ENCODE results near the gene AGPAT4.

The AGPAT4 gene

DNA sequence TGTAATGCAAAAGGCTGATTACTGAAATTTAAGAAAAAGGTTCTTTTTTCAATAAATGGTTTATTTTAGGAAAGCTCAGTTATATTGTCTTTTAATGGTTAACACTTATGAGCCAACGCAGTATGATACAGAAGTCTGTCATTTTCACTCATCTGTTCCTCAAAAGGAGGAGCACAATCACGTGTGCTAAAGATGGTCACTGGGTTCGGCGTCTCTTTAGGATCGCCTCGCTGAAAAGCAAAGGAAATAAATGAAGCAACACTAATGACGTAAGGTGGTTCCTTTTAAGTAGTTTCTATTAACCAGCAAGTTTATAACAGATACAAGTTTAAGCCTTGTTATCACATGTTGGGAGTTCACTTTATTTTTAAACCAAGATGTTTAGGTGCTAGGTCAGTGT, 156.6 kb downstream of the AGPAT4 start:
- H3K4me3 ChIP-seq (ENCODE audit: low read length, poor library complexity, severe bottlenecking), result no peak overlapping the region
- no peaks in the 10 kb centered on the region for H3K9me3 ChIP-seq (ENCODE audit: insufficient read depth, low read depth, low read length)
- H2AFZ ChIP-seq (ENCODE audit: low read length), result no peak overlapping the region
- no peaks in the 10 kb centered on the region for H3K79me2 ChIP-seq (ENCODE audit: insufficient read depth, low read length)
- no peak overlapping the region for H3K9ac ChIP-seq (ENCODE audit: low read depth, low read length, poor library complexity, severe bottlenecking)
- H3K4me1 ChIP-seq (ENCODE audit: insufficient read depth, low read length, poor library complexity, severe bottlenecking), result no peaks in the 10 kb centered on the region
- no peak overlapping the region for H3K4me2 ChIP-seq (ENCODE audit: low read depth, low read length, poor library complexity, severe bottlenecking)
- no peaks in the 10 kb centered on the region for H4K20me1 ChIP-seq (ENCODE audit: insufficient read depth, low read length, poor library complexity, severe bottlenecking)
- H3K36me3 ChIP-seq (ENCODE audit: insufficient read depth, low read length), result peaks cover 57% of the 10 kb centered on the region
- no peaks in the 10 kb centered on the region for H3K9me2 ChIP-seq (replicated peaks; ENCODE audit: low read depth, low read length)
- TF ChIP-seq, protein P1, sequence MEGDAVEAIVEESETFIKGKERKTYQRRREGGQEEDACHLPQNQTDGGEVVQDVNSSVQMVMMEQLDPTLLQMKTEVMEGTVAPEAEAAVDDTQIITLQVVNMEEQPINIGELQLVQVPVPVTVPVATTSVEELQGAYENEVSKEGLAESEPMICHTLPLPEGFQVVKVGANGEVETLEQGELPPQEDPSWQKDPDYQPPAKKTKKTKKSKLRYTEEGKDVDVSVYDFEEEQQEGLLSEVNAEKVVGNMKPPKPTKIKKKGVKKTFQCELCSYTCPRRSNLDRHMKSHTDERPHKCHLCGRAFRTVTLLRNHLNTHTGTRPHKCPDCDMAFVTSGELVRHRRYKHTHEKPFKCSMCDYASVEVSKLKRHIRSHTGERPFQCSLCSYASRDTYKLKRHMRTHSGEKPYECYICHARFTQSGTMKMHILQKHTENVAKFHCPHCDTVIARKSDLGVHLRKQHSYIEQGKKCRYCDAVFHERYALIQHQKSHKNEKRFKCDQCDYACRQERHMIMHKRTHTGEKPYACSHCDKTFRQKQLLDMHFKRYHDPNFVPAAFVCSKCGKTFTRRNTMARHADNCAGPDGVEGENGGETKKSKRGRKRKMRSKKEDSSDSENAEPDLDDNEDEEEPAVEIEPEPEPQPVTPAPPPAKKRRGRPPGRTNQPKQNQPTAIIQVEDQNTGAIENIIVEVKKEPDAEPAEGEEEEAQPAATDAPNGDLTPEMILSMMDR (conservative IDR thresholded peaks at IDR 0.05; ENCODE audit: low read length), result no peak
- TF ChIP-seq EZH2phosphoT487 (IDR thresholded peaks at IDR 0.05; ENCODE audit: borderline replicate concordance), result no peak
- H3K27me3 ChIP-seq (ENCODE audit: insufficient read depth, low read length, poor library complexity, severe bottlenecking), result no peaks in the 10 kb centered on the region
- no peaks in the 10 kb centered on the region for H3F3A ChIP-seq (ENCODE audit: low read depth)

DNA sequence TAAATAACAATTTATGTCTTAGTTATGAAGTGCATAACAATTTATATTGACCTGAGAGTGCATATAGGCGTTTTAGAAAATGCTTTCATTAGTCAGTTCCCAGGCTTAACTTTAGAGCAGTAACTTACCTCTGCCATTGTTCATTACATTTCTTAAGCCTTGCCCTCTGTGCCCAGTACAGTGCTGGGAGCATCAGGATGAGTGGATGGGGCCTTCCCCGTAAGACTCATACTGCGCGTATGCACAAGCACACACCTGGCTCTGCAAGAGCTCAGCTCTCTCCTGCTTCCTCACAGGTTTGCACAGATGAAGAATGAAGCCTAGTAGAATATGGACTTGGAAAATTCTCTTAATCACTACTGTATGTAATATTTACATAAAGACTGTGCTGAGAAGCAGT, 157.3 kb downstream of the AGPAT4 start:
- Histone ChIP-seq H3K4me1 (ENCODE audit: insufficient read depth, low read length, poor library complexity, severe bottlenecking) (no peaks in the 10 kb centered on the region), H4K20me1 (ENCODE audit: insufficient read depth, low read length, poor library complexity, severe bottlenecking) (no peaks in the 10 kb centered on the region), H3K4me2 (ENCODE audit: low read depth, low read length, poor library complexity, severe bottlenecking) (no peak overlapping the region), H3F3A (ENCODE audit: low read depth) (no peaks in the 10 kb centered on the region), H3K79me2 (ENCODE audit: insufficient read depth, low read length) (no peaks in the 10 kb centered on the region), H3K27me3 (ENCODE audit: insufficient read depth, low read length, poor library complexity, severe bottlenecking) (no peaks in the 10 kb centered on the region), H2AFZ (ENCODE audit: low read length) (no peak overlapping the region), H3K4me3 (ENCODE audit: low read length, poor library complexity, severe bottlenecking) (no peak overlapping the region), H3K36me3 (ENCODE audit: insufficient read depth, low read length) (peaks cover 65% of the 10 kb centered on the region), H3K9ac (ENCODE audit: low read depth, low read length, poor library complexity, severe bottlenecking) (no peak overlapping the region), H3K9me3 (ENCODE audit: insufficient read depth, low read depth, low read length) (no peaks in the 10 kb centered on the region), H3K9me2 (replicated peaks; ENCODE audit: low read depth, low read length) (no peaks in the 10 kb centered on the region)
- TF ChIP-seq, protein P1 (conservative IDR thresholded peaks at IDR 0.05; ENCODE audit: low read length), result no peak
- TF ChIP-seq EZH2phosphoT487 (IDR thresholded peaks at IDR 0.05; ENCODE audit: borderline replicate concordance), result no peak

DNA sequence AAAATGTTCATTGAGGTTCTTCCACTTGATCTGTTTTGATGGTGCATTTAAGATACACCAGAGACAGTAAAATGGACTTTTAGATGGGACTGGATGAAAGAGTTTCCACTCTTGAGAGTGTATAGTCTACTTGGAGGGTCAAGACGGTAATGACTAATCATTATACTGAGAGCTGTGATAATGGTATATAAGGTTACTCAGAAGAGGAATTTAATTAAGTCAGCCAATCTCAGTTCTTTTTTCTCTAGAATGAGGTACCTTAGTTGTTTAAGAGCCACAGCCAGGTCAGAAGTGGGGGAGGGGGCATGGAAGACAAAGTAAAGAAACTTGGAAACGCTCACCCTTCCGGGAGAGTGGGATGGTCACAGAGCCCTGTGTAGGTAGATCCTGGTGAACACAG, 158.4 kb downstream of the AGPAT4 start:
- Histone ChIP-seq H3K79me2 (ENCODE audit: insufficient read depth, low read length) (no peaks in the 10 kb centered on the region), H3K4me2 (ENCODE audit: low read depth, low read length, poor library complexity, severe bottlenecking) (no peak overlapping the region), H3K36me3 (ENCODE audit: insufficient read depth, low read length) (peaks cover 76% of the 10 kb centered on the region)

More for the DNA sequence above, 158.4 kb downstream of the AGPAT4 start:
- Histone ChIP-seq H3F3A (ENCODE audit: low read depth) (no peaks in the 10 kb centered on the region), H4K20me1 (ENCODE audit: insufficient read depth, low read length, poor library complexity, severe bottlenecking) (no peaks in the 10 kb centered on the region), H3K9me2 (replicated peaks; ENCODE audit: low read depth, low read length) (no peaks in the 10 kb centered on the region), H3K4me3 (ENCODE audit: low read length, poor library complexity, severe bottlenecking) (no peak overlapping the region), H2AFZ (ENCODE audit: low read length) (no peak overlapping the region), H3K27me3 (ENCODE audit: insufficient read depth, low read length, poor library complexity, severe bottlenecking) (no peaks in the 10 kb centered on the region), H3K4me1 (ENCODE audit: insufficient read depth, low read length, poor library complexity, severe bottlenecking) (no peaks in the 10 kb centered on the region), H3K9me3 (ENCODE audit: insufficient read depth, low read depth, low read length) (no peaks in the 10 kb centered on the region), H3K9ac (ENCODE audit: low read depth, low read length, poor library complexity, severe bottlenecking) (no peak overlapping the region)
- TF ChIP-seq, protein P1 (conservative IDR thresholded peaks at IDR 0.05; ENCODE audit: low read length), result no peak
- TF ChIP-seq EZH2phosphoT487 (IDR thresholded peaks at IDR 0.05; ENCODE audit: borderline replicate concordance), result no peak
